ENCODE measurements around the gene PVALEF. TPM values are rescaled to one million over a fixed set of nuclear protein-coding genes. Genes with fewer than 3 reads are reported as not detected.

Gene PVALEF
- total and polyA plus RNA-seq, 2 of the 13 experiments (the other 11 are each of a cell fraction or from before 2014, with no cell fraction given): 0.18 TPM

DNA sequence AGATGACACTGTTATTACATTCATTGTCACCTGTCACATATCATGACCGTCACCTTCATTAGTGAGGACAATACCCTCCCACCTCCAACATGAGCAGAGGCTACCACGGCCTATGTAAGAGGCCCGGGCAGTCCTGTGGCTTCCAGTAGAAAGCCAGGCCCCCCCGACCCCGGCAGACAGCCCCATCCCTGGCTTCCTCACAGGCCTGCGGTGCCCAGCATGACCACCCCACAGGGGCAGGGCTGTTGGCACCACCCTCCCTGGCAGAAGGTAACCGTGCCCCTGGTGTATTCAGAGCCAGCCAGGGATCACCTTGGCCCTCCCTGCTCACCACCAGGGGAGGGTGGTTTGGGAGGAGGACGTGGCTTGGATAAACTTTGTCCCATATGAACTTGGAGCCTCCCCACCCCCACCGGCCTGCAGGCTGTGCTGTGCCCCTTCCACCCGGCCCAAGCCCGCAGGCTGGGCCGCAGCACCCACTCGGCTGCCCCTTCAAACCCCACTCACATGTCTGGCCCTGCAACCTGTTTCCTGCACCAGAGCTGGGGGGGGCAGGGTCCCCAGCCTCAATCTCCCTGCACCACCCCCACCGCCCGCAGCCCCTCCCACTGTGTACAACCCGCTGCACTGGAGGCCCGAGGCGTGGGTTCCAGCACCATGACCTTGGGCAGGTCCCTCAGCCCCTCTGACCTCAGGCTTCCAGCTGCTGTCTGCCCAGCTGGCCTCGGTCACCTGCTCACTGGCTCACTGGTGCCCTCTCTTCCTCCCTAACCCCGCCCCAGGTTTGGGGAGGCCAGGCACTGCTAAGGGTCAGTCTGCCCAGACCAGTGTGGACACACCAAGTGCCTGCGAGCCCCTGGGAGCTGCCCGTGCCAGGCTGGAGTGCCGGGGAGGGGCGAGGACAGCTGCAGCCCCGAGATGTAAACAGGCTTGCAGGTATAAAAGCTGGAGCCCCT lies 13.1 kb downstream of the PVALEF start (continued):
- TF ChIP-seq, protein P1, sequence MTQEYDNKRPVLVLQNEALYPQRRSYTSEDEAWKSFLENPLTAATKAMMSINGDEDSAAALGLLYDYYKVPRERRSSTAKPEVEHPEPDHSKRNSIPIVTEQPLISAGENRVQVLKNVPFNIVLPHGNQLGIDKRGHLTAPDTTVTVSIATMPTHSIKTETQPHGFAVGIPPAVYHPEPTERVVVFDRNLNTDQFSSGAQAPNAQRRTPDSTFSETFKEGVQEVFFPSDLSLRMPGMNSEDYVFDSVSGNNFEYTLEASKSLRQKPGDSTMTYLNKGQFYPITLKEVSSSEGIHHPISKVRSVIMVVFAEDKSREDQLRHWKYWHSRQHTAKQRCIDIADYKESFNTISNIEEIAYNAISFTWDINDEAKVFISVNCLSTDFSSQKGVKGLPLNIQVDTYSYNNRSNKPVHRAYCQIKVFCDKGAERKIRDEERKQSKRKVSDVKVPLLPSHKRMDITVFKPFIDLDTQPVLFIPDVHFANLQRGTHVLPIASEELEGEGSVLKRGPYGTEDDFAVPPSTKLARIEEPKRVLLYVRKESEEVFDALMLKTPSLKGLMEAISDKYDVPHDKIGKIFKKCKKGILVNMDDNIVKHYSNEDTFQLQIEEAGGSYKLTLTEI (CRISPR knock-in tag; conservative IDR thresholded peaks at IDR 0.05): no peak
- TF ChIP-seq ZNF776 (CRISPR knock-in tag; IDR thresholded peaks at IDR 0.05): 0 out of 2 replicates have a peak, but pooled peaks have one; percentile 26

DNA sequence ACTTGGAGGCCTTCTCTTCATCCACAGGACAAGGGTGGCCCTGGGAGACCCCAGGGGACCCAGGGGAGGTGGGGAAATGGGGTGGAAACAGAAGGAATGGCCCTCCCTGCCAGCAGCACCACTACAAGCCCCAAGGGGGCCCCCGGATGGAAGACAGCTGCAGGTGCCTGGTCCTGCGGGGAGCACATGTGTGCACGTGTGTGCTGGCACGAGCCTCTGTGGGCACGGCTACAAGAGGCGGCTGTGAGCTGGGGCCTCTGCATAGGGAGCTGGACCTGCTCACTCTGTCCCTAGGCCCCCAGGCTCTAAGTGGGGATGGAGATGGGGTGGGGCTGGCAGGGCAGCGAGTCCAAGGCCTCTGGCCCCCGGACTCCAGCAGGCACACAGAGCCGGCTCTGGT lies 13.9 kb downstream of the PVALEF start:
- H3K9me3 ChIP-seq (ENCODE audit: low read length): no peaks in the 10 kb centered on the region
- peaks cover 29% of the 10 kb centered on the region for H3K4me1 ChIP-seq (ENCODE audit: insufficient read depth, low read length)
- BruUV-seq (replicated peaks): no TSS peak
- POLR2A ChIA-PET: interaction anchor here (1.0 to 2.2 kb wide), 3 partner anchors 8 to 59 kb away, joined by 3 to 8 read pairs (median 3); partner anchors contain the start of genes AATK, NDUFAF8, PVALEF and TEPSIN
- peak overlapping the region; percentile 55 for H3K4me2 ChIP-seq (ENCODE audit: low read depth, low read length)
- H2AFZ ChIP-seq (ENCODE audit: low read length): no peak overlapping the region
- no peaks in the 10 kb centered on the region for H3K79me2 ChIP-seq (ENCODE audit: insufficient read depth, low read length)
- peak; percentile 41 for ATAC-seq
- H3K27ac ChIP-seq (ENCODE audit: extremely low read length, insufficient read depth, low read length): no peak overlapping the region
- 19% methylated on average over 3 of the region's 9 CpGs for WGBS (ENCODE audit: low lambda C conversion rate)
- in situ Hi-C loops (cut with HindIII; ENCODE audit: extremely low pct_ligation_motif_present, low pct_unique_long_range_greater_than_20kb): no loop called here
- peak overlapping the region in 2 of 3 experiments; percentile 3 to 44; a peak in 1 of 6 replicates for H3K4me3 ChIP-seq (replicated peaks in 1 of 3; ENCODE audit: insufficient read depth in 1 of 3, low read depth in 2 of 3, low read length in 3 of 3)
- FAIRE-seq: no peak
- peaks cover 19 to 53% of the 10 kb centered on the region in 2 experiments for H3K27me3 ChIP-seq (ENCODE audit: control insufficient read depth in 1 of 2, insufficient read depth in 2 of 2, low read length in 2 of 2)
- DNase-seq (ENCODE audit: low spot score): no peak
- CTCF ChIA-PET (ENCODE audit: low intra/inter-chr PET ratio, low total read pairs): no interaction called here
- intact Hi-C loops (cut with micrococcal nuclease; ENCODE audit: unreplicated experiment): no loop called here
- no peaks in the 10 kb centered on the region for H3K36me3 ChIP-seq (replicated peaks in 1 of 2; ENCODE audit: control insufficient read depth in 1 of 2, insufficient read depth in 2 of 2, low read length in 2 of 2)
- H3K9ac ChIP-seq (ENCODE audit: insufficient read depth, low read depth, low read length): no peak overlapping the region
- H4K20me1 ChIP-seq (ENCODE audit: insufficient read depth, low read length): no peaks in the 10 kb centered on the region
- TF ChIP-seq, protein P2, sequence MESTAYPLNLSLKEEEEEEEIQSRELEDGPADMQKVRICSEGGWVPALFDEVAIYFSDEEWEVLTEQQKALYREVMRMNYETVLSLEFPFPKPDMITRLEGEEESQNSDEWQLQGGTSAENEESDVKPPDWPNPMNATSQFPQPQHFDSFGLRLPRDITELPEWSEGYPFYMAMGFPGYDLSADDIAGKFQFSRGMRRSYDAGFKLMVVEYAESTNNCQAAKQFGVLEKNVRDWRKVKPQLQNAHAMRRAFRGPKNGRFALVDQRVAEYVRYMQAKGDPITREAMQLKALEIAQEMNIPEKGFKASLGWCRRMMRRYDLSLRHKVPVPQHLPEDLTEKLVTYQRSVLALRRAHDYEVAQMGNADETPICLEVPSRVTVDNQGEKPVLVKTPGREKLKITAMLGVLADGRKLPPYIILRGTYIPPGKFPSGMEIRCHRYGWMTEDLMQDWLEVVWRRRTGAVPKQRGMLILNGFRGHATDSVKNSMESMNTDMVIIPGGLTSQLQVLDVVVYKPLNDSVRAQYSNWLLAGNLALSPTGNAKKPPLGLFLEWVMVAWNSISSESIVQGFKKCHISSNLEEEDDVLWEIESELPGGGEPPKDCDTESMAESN (CRISPR knock-in tag; conservative IDR thresholded peaks at IDR 0.05): no peak
- TF ChIP-seq PAWR (CRISPR knock-in tag; IDR thresholded peaks at IDR 0.05; ENCODE audit: borderline replicate concordance) (no peak), HOXA7 (CRISPR knock-in tag; IDR thresholded peaks at IDR 0.05) (0 out of 2 replicates have a peak, but pooled peaks have one; percentile 9), CREB1 (IDR thresholded peaks at IDR 0.05) (no peak), CREB1 (CRISPR knock-in tag; IDR thresholded peaks at IDR 0.05) (no peak), SRY (CRISPR knock-in tag; IDR thresholded peaks at IDR 0.05) (no peak), NBN (conservative IDR thresholded peaks at IDR 0.05) (no peak), POLR2A (IDR thresholded peaks at IDR 0.05; ENCODE audit: insufficient read depth in 1 of 2, low read depth in 2 of 2, low read length in 2 of 2) (no peak), ZBTB7A (CRISPR knock-in tag; IDR thresholded peaks at IDR 0.05) (0 out of 2 replicates have a peak, but pooled peaks have one; percentile 28), SMC3 (IDR thresholded peaks at IDR 0.05; ENCODE audit: low read length) (no peak), HNRNPH1 (optimal IDR thresholded peaks at IDR 0.05; ENCODE audit: low read depth, low read length) (no peak), CHD2 (IDR thresholded peaks at IDR 0.05; ENCODE audit: low read depth, low read length) (no peak)
- TF ChIP-seq, protein P3, sequence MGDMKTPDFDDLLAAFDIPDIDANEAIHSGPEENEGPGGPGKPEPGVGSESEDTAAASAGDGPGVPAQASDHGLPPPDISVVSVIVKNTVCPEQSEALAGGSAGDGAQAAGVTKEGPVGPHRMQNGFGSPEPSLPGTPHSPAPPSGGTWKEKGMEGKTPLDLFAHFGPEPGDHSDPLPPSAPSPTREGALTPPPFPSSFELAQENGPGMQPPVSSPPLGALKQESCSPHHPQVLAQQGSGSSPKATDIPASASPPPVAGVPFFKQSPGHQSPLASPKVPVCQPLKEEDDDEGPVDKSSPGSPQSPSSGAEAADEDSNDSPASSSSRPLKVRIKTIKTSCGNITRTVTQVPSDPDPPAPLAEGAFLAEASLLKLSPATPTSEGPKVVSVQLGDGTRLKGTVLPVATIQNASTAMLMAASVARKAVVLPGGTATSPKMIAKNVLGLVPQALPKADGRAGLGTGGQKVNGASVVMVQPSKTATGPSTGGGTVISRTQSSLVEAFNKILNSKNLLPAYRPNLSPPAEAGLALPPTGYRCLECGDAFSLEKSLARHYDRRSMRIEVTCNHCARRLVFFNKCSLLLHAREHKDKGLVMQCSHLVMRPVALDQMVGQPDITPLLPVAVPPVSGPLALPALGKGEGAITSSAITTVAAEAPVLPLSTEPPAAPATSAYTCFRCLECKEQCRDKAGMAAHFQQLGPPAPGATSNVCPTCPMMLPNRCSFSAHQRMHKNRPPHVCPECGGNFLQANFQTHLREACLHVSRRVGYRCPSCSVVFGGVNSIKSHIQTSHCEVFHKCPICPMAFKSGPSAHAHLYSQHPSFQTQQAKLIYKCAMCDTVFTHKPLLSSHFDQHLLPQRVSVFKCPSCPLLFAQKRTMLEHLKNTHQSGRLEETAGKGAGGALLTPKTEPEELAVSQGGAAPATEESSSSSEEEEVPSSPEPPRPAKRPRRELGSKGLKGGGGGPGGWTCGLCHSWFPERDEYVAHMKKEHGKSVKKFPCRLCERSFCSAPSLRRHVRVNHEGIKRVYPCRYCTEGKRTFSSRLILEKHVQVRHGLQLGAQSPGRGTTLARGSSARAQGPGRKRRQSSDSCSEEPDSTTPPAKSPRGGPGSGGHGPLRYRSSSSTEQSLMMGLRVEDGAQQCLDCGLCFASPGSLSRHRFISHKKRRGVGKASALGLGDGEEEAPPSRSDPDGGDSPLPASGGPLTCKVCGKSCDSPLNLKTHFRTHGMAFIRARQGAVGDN (CRISPR knock-in tag; IDR thresholded peaks at IDR 0.05): peak; percentile 68
